Fibroblast of skin of right quadriceps (primary cell): ENCODE measurements around the gene DAB2IP.
"Not testable (repeated sequence)": the region's sequence is repeated elsewhere in the genome, so short reads cannot be mapped to it uniquely, and the experiment has no call there.

Experiments
- DNase-seq: peaks from one replicate; pipeline ENCODE4 v3.0.0-alpha.2; 2013

Gene DAB2IP

DNA sequence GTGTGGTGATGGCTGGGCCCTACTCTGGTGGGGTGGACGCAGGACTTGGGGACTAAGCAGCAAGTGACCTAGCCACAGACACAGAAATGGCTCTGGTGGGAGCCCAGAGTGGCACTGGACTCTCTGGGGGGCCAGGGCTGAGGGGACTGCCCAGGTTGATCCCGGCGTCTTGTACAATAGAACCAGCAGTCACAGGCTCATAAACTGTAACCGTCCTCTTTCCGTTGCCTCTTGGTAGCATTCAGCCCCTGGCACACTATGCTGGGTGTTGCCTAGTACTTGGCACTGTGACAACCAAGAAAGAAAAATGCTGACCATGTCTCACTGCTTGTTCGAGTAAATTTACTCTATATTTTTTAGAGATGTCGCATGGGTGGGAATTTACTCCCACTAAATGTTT, 80.5 kb downstream of the DAB2IP start:
- DNase-seq: no peak

DNA sequence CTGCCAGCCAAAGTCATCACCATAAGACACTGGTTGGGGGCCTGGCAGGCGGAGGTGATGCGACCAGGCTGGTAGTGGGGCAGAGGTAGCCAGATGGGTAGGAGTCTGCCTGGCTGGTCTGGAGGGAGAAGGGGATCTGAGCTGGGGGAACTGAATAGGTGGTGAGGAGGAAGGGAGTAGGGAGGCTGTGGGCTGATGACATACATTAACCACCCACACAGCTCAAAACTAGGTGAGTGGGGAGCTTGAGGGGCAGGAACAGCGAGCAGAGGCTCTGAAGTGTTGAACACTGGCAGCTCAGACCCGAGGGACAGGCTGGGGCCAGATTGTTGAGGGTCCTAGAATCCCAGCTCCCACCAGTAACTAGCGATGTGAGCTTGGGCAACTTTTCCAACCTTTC, 81.0 kb downstream of the DAB2IP start:
- DNase-seq: no peak

GRCh38 chr9:121732886-121733285, 81.5 kb downstream of the DAB2IP start:
- DNase-seq: no peak

- no peak for DNase-seq
These were observed 83.0 kb downstream of the DAB2IP start for GRCh38 chr9:121734465-121734864.

GRCh38 chr9:121735065-121735792, 83.8 kb downstream of the DAB2IP start:
- DNase-seq: peak; percentile 81

DNA sequence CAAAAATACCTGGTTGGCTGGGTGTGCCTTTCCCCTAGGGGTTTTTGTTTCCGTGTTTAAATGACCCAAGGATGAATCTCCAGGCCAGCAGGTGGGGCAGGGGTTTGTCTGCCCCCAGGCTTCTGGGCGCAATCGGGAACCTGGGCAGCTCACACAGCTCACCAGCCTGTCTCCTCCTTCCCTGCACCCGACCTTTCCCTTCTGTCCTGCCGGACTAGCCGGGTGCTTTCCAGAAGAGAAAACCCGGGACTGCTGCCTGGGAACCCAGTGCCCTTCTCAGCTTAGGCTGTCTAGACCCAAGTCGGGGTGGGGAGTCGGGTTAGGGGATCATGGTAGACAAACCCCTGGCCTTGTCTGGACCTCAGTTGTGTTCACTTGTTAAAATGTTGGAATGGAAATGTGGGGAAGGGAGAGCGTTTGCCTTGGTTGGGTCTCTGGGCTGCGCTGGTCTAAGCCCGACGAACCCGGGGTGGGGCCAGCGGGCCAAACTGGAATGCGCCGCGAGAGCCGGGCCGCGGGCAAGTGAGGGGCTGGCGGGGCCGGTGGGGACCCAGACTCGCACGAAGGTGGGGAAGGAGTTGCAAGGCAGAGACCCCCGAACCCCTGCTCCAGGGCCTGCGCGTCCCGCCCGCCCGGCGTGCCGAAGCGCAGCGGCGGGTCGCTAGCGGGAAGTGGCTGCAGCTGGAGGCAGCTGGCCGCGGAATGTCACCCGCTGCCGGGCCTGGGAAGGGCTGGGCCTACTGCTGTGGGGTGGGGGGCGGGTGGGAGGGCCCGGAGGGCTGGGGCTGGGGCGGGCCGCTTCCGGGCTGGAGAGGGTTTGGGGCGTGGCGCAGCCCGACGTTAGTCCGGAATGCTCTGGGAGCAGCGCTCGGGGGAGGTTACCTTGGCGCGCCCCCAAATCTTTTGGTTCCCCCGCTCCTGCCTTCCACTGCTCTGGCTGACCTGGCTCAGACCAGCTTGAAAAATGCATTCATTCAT, 84.6 kb downstream of the DAB2IP start:
- peak; percentile 49 for DNase-seq

DNA sequence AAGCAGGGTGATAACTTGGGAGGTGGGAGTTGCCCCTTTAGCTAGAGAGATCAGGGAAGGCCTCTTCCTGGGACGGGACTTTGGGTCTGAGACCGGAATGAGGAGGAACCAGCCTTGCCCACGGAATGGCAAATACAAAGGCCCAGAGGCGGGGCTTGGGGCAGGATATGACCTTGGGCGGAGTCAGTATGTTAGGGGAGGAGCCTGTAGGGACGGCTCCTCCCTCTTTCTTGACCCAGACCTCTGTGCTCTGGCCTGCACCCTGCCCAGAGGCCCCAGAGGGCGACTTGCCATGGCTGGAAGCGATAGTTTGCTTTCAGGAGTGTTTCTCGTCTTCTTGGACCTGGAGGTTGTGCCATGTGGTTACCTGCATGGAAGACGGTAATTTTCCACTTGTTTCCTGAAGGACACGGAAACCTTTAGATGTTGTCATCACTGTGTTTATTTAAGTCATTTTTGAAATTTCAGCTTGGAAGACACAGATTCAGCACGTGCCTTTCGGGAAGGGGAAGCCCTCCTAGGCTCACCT, 85.6 kb downstream of the DAB2IP start:
- DNase-seq: no peak

DNA sequence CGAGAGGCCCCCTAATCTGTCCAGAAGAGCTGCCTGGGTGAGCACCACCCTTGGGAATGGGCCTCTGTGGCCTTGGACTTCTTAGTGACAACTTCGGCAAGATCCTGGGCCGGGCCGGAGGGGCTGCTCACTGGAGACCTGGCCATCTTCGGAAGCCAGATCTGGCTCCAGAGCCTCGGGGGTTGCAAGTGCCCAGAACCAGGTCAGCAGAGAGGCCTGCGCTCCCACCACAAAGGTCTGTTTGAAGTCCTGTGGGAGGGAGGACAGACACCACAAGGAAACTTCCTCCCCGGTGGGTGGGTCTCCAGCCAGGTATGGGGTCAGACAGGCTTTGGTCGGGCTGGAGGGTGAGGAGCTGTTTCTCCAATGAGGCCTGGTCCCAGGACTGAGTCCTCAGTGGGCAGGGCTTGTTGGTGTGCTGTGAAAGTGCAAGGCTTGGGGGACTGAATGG, 86.1 kb downstream of the DAB2IP start:
- no peak for DNase-seq

GRCh38 chr9:121738411-121738810, 87.0 kb downstream of the DAB2IP start:
- DNase-seq: no peak

DNA sequence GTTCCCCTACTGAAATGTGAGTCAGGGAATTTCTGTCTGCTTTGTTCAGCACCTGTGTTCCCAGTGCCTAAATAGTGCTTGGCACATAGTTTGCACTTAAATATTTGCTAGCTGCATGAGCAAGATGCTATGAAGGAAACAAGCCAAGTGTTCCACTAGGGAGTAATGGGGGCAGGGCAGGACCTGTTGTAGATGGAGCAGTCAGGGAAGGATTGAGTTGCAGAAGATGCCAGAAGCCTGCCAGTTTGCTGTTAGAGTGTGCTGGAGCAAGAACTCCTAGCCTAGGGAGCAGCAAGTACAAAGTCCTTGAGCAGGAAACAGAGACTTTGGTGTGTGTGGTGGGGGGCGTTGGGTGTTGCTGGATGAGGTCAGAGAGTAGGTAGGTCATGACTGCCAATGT, 87.5 kb downstream of the DAB2IP start:
- peak; percentile 52 for DNase-seq

- DNase-seq: no peak
These were observed 88.5 kb downstream of the DAB2IP start for GRCh38 chr9:121739971-121740370.

- no peak for DNase-seq
These were observed 89.9 kb downstream of the DAB2IP start for GRCh38 chr9:121741228-121741918.

DNA sequence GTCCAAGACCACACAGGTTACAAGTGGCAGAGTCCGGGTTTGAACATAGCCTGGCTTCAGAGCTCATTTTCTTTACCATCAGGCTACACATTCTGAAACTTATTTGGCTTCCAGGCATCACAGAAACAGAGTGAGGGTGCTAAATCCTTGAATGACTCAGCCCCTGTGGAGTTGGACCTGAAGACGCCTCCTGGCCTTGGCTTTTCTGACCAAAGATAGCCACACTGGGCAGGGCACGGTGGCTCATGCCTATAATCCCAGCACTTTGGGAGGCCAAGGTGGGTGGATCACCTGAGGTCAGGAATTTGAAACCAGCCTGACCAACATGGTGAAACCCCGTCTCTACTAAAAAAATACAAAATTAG, 90.5 kb downstream of the DAB2IP start:
- DNase-seq: not testable (repeated sequence)

GRCh38 chr9:121742923-121743322, 91.5 kb downstream of the DAB2IP start:
- no peak for DNase-seq

- DNase-seq: peak; percentile 44
These were observed 92.1 kb downstream of the DAB2IP start for GRCh38 chr9:121743441-121744001.

DNA sequence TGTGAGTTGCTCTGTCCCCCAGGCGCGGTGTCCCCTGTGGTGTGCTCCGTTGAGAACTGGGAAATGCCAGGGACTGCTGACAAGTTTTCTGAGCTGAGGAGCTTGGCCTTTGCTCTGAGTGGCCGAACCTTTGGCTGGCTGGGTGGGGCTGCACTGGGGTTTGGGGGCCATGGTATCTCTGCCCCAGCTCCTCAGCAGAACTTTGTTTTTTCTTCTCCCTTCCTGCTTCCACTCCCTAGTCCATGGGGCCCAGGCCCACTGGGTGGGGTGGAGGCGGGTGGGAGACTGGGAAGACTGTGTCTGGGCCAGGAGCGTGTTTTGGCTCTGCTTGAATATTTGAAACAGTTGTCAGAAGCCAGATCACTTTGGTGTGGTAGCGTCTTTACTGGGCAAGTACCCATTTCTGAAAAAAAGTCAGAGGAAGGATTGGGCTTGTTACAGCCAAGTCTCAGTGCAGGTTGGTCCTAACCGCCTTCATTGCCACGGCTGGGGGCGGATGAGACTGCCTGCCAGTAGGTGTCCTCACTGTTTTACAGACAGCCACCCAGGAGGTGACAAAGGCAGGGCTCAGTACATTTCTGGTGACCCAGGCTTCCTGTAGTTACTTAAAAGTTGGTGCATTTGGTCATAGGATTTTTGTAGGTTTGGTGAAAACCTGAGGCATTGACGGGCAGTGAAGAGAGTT, 92.7 kb downstream of the DAB2IP start:
- peak; percentile 55 for DNase-seq

DNA sequence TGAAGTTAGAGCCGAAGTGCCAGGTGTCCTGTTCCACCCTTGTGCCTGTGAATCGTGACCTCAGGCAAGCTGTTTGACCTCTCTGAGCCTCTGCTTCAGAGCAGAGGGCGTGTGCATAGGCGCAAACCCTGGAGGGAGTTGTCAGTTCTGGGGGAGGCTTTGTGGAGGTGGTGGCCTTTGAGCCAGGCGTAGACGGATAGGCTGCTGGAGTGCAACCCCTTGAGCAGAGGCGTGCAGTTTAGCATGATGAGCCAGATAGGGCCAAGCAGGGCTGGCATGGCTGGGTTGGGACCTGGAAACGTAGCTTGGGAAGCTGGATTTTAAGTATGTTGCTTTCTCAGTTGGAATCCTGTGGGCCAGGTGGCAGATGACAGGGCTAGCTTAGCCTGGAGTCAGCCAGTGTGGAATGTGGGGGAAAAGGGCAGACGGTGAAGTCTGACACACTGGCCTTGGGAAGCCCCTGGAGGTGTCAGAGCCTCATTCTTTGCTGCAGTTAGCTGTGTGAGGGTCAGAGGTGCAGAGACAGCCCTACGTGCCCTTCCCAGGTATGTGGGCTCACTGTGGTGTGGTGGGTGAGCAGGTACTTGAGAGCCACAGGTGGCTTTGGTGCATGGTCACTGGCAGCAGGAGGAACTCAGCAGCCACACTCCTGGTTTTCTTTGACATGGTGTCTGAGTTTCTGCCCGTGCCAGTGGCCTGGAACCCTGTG, 93.4 kb downstream of the DAB2IP start:
- DNase-seq: peak; percentile 36

- no peak for DNase-seq
These were observed 93.9 kb downstream of the DAB2IP start for GRCh38 chr9:121745396-121745695.

GRCh38 chr9:121746411-121746810, 95.0 kb downstream of the DAB2IP start:
- no peak for DNase-seq

- DNase-seq: no peak
These were observed 95.4 kb downstream of the DAB2IP start for GRCh38 chr9:121746866-121747265.

DNA sequence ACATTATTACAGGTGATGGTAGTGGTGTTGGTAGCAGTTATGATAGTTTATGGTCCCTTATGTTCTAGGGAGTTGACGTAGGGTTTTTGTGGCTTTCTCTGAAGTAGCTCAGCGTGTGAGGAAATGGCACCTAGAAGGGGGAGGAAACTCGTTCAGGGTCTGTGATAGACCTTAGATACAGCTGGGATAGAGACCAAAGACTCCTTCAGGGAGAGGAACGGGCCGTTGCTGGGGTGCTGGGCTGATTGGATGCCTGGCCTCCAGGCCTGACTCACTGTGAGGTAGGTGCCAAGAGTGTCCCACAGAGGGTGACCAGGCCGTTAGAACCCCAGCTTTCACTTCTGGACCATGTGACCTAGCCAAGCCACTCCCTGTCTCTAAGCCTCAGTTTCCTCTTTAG, 96.6 kb downstream of the DAB2IP start:
- DNase-seq: no peak
